Heart right ventricle (tissue), 16 donors: ENCODE measurements around the gene LCP1. TPM values are rescaled to one million over a fixed set of nuclear protein-coding genes. Genes with fewer than 3 reads are reported as not detected.

Source experiments
- ATAC-seq, 8 donors: fragments of 200-7000 bp; cut with Tn5 transposase; one replicate each; pipeline ENCODE4 v1.9.1; 2020; ENCODE audit warnings: mild to moderate bottlenecking in 8 of 8, moderate library complexity in 8 of 8, moderate number of reproducible peaks in 1 of 8
- DNase-seq, 2 donors: peaks; one replicate each; pipeline ENCODE4 v3.0.0-alpha.2; 2020
- H3K27ac ChIP-seq, 10 donors: fragments of 200-600 bp; sonication (generic) in 2 of 10; one replicate each; pipeline versions ENCODE4 v1.5.0 to v1.8.0; 2020 to 2022; ENCODE audit warnings: mild to moderate bottlenecking in 3 of 10
- H3K27me3 ChIP-seq, 7 donors: fragments of 200-600 bp; one replicate each; pipeline ENCODE4 v1.8.0; 2021 to 2022; ENCODE audit warnings: mild to moderate bottlenecking in 2 of 7
- H3K36me3 ChIP-seq, 9 donors: fragments of 200-600 bp; sonication (generic) in 1 of 9; one replicate each; pipeline versions ENCODE4 v1.5.0 to v1.8.0; 2020 to 2022; ENCODE audit warnings: mild to moderate bottlenecking in 2 of 9
- H3K4me1 ChIP-seq, 9 donors: fragments of 200-600 bp; sonication (generic) in 1 of 9; one replicate each; pipeline versions ENCODE4 v1.5.0 to v1.8.0; 2020 to 2022; ENCODE audit warnings: mild to moderate bottlenecking in 4 of 9
- H3K4me3 ChIP-seq, 10 donors: fragments of 200-600 bp; sonication (generic) in 2 of 10; one replicate each; pipeline versions ENCODE4 v1.5.0 to v1.8.0; 2020 to 2022; ENCODE audit warnings: mild to moderate bottlenecking in 7 of 10, moderate library complexity in 2 of 10
- H3K9me3 ChIP-seq, 11 donors: fragments of 200-600 bp in 10 of 11; sonication (generic) in 2 of 11; one replicate each; pipeline versions ENCODE4 v1.5.0 to v1.8.0; 2013 to 2022; ENCODE audit warnings: mild to moderate bottlenecking in 2 of 11, control low read depth in 1 of 11, moderate library complexity in 1 of 11
- WGBS, 2 donors: extraction: QIAGEN DNeasy Blood & Tissue Kit; methylation state at CpG; one replicate each; pipeline ENCODE4 v1.1.7; 2013; ENCODE audit warnings: inconsistent platforms in 1 of 2; 5-methylcytosine and 5-hydroxymethylcytosine counted together
- intact Hi-C, 10 donors: fragments of 100-400 bp; cut with DNase I; formaldehyde crosslinking; loops; one replicate each; pipeline versions ENCODE4 v1.11.1 to v1.14.2; 2022
- polyA plus RNA-seq, 2 donors: library from polyadenylated mRNA; stranded (reverse); fragments of 200-250 nt; gene quantifications; one replicate each; pipeline ENCODE4 v1.2.3, GENCODE V29; 2013
- total RNA-seq, 10 donors: library from RNA; stranded (reverse); fragmentation: NEBNext Ultra II Directional in 3 of 10; extraction: Animal tissue kit (Norgen Biotek cat#: 25700) in 3 of 10; gene quantifications; one replicate each; pipeline versions ENCODE4 v1.2.1 to v1.2.4, GENCODE V29; 2021 to 2023
- TF ChIP-seq, protein P1 (sequence below), 9 donors: fragments of 200-600 bp; sonication (generic) in 2 of 9; IDR thresholded peaks; one replicate each; pipeline versions ENCODE4 v1.5.0 to v1.8.0; 2021 to 2022; ENCODE audit warnings: antibody characterized with exemption in 9 of 9, mild to moderate bottlenecking in 5 of 9, moderate library complexity in 1 of 9
- donor health status: Arrhythmogenic right ventricular cardiomyopathy.
- donor health status: ischemic (EF 13 %, LVEDD 7.1; RV severe dilation, severe dysfunction).
- donor health status: healthy with polysubstance abuse.
- donor health status: DM: no; HTN: yes; CAD: no.
- donor health status: DM: no; HTN: no; CAD: no.
- donor health status: ischemic (EF 25% LVEDD 6.9; RV normal size, moderate dysfunction).
- donor health status: ischemic (EF 25% LVEDD 5.7; RV mildly dilated, moderate dysfunction).
- donor health status: healthy.
- donor health status: DM: yes; HTN: yes; CAD: no.
- donor health status: Ischemic cardiomyopathy.
- donor health status: ischemic (EF 35%, LVEDD 5.7; RV mildly dilated, moderate dysfunction).
- donor health status: nonischemic (EF 11% LVEDD 7.7; RV severe dilation, severe dysfunction).
- donor health status: DM: yes; HTN: yes; CAD: no.
- donor health status: PGD.
- donor health status: ischemic (EF 29% LVEDD 5.4; RV normal size, mild dysfunction).
- donor health status: nonischemic (EF 23%, LVEDD 6.1; RV moderate dilation, normal function).

The LCP1 gene
- total and polyA plus RNA-seq, 12 donors, result 3.2 to 127 (median 8.6) TPM

DNA sequence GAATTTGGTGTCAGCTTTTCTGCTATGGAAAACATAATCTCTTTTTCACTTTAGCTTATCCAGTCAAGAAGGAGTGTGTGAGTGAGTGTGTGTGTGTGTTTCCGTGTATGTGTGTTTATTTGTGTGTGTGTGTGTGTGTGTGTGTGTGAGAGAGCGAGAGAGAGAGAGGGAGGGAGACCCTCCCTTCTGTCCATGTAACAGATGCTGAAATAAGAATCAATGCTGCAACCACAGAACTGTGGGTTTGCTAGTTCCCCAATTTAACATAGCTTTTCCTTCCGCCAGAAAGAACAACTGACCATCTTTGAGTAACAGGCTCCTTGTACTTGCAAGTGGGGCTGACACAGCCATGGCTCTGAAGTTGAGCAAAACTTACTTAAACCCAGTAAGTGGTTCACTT lies 5.2 kb downstream of the LCP1 start:
- peaks cover 0 to 66% (median 0%) of the 10 kb centered on the region in 9 donors for H3K4me1 ChIP-seq
- DNase-seq (no peak), ATAC-seq (peak in 6 of 8 donors; percentile 44 to 73 (median 61))
- TF ChIP-seq, protein P1, sequence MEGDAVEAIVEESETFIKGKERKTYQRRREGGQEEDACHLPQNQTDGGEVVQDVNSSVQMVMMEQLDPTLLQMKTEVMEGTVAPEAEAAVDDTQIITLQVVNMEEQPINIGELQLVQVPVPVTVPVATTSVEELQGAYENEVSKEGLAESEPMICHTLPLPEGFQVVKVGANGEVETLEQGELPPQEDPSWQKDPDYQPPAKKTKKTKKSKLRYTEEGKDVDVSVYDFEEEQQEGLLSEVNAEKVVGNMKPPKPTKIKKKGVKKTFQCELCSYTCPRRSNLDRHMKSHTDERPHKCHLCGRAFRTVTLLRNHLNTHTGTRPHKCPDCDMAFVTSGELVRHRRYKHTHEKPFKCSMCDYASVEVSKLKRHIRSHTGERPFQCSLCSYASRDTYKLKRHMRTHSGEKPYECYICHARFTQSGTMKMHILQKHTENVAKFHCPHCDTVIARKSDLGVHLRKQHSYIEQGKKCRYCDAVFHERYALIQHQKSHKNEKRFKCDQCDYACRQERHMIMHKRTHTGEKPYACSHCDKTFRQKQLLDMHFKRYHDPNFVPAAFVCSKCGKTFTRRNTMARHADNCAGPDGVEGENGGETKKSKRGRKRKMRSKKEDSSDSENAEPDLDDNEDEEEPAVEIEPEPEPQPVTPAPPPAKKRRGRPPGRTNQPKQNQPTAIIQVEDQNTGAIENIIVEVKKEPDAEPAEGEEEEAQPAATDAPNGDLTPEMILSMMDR (IDR thresholded peaks at IDR 0.05), result no peak
- no peaks in the 10 kb centered on the region for H3K9me3 ChIP-seq
- H3K36me3 ChIP-seq, result no peaks in the 10 kb centered on the region
- intact Hi-C loops, result loop anchor here in 1 of 10 donors (10.0 kb wide), 1 partner anchor 118 kb away; no protein-coding TSS in a partner anchor
- WGBS, 2 donors, result 66 to 69% methylated on average over 3 of the region's 3 CpGs
- peaks cover 0 to 11% (median 0%) of the 10 kb centered on the region in 7 donors for H3K27me3 ChIP-seq
- peak overlapping the region in 3 of 10 donors; percentile 23 to 88 (median 44) for H3K27ac ChIP-seq
- H3K4me3 ChIP-seq, result peak overlapping the region in 1 of 10 donors; percentile 61

DNA sequence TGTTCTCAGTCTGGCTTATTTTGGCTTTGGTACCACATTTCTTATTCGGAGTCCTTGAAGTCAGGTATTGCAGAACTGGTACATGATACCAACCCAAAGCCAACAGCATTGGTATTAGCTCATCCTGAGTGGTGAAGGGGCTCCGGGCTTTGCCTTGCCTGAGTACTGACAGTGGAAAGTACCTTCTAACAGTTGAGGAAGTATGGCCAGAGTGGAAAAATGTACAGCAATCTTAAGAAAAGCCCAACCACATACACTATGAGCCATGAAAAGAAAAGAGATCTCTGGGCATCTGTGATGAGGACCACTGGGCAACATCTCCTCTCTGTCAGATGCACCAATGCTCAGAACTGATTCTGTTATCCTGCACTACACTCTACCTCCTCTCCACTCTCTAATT lies 8.3 kb downstream of the LCP1 start:
- ATAC-seq (no peak), DNase-seq (no peak)
- H3K27me3 ChIP-seq, result peaks cover 0 to 6% (median 0%) of the 10 kb centered on the region in 7 donors
- H3K9me3 ChIP-seq, result no peaks in the 10 kb centered on the region
- H3K27ac ChIP-seq, result peak overlapping the region in 1 of 10 donors; percentile 88
- peaks cover 0 to 9% (median 0%) of the 10 kb centered on the region in 9 donors for H3K36me3 ChIP-seq
- TF ChIP-seq, protein P1 (IDR thresholded peaks at IDR 0.05), result no peak
- intact Hi-C loops, result loop anchor here in 1 of 10 donors (10.0 kb wide), 1 partner anchor 121 kb away; no protein-coding TSS in a partner anchor
- WGBS, 2 donors, result 82 to 90% methylated on average over 2 of the region's 2 CpGs
- H3K4me1 ChIP-seq, result peaks cover 0 to 95% (median 12%) of the 10 kb centered on the region in 9 donors
- H3K4me3 ChIP-seq, result no peak overlapping the region

DNA sequence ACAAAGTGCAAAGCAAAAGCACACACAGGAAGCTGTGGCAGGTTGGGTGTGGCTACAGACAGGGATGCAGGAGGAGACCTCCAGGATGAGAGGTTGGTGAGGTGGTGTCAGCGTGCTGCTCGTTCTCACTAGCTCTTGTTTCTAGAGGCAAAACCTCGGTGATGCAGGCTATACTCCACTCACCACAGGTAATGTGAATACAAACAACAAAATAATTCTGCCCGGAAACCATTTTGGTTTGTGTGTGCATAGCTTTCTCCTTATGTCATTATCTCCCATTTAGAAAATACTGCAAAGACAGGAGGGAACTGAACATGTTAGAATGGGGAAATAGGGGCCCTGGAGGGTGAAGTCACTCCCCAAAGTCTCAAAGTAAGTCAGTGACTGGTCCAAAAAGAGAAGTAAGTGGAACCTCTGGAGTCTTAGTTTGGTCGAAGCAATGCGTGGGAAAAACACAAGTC lies 9.4 kb downstream of the LCP1 start:
- H3K9me3 ChIP-seq, result no peaks in the 10 kb centered on the region
- peak in 3 of 8 donors; percentile 45 to 62 (median 62) for ATAC-seq
- peak overlapping the region in 1 of 10 donors; percentile 26 for H3K4me3 ChIP-seq
- intact Hi-C loops, result loop anchor here in 1 of 10 donors (10.0 kb wide), 1 partner anchor 122 kb away; no protein-coding TSS in a partner anchor
- TF ChIP-seq, protein P1 (IDR thresholded peaks at IDR 0.05), result no peak
- peak overlapping the region in 1 of 10 donors; percentile 88 for H3K27ac ChIP-seq
- peaks cover 0 to 9% (median 0%) of the 10 kb centered on the region in 9 donors for H3K36me3 ChIP-seq
- H3K27me3 ChIP-seq, result peaks cover 0 to 6% (median 0%) of the 10 kb centered on the region in 7 donors
- peaks cover 0 to 96% (median 12%) of the 10 kb centered on the region in 9 donors for H3K4me1 ChIP-seq
- no peak for DNase-seq
- WGBS, 2 donors, result 81 to 82% methylated on average over 6 of the region's 6 CpGs

DNA sequence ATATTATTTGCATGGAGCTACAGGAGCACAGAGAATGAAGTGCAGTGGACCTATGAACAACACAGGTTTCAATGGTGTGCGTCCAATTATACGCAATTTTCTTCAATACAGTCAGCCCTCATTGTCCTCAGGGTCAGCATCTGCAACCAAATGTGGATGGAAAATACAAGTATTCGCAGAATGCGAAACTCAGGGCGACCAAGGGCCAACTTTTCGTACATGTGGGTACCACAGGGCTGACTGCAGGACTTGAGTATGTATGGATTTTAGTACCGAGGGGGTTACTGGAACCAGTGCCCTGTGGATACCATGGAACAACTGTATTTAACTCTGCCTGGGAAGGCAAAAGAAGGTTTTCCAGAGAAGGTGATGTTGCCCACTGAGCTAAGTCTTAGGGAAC lies 10.2 kb downstream of the LCP1 start:
- intact Hi-C loops, result loop anchor here in 1 of 10 donors (10.0 kb wide), 1 partner anchor 123 kb away; no protein-coding TSS in a partner anchor

More for the DNA sequence above, 10.2 kb downstream of the LCP1 start:
- H3K4me3 ChIP-seq, result peak overlapping the region in 1 of 10 donors; percentile 26
- WGBS, 2 donors, result 93 to 94% methylated on average over 7 of the region's 7 CpGs
- peak overlapping the region in 1 of 10 donors; percentile 88 for H3K27ac ChIP-seq
- peaks cover 0 to 9% (median 0%) of the 10 kb centered on the region in 9 donors for H3K36me3 ChIP-seq
- ATAC-seq (no peak), DNase-seq (no peak)
- H3K4me1 ChIP-seq, result peaks cover 0 to 99% (median 12%) of the 10 kb centered on the region in 9 donors
- TF ChIP-seq, protein P1 (IDR thresholded peaks at IDR 0.05), result no peak
- H3K27me3 ChIP-seq, result peaks cover 0 to 6% (median 0%) of the 10 kb centered on the region in 7 donors
- no peaks in the 10 kb centered on the region for H3K9me3 ChIP-seq
